K562 (cell line): Measurements from ENCODE around the gene MAN1B1. TPM values are rescaled to one million over a fixed set of nuclear protein-coding genes. Genes with fewer than 3 reads are reported as not detected.

ENCODE experiments used
- ETS2 ChIP-seq: IDR thresholded peaks from 2 replicates; pipeline ENCODE4 v1.6.1; 2016; ENCODE audit warnings: borderline replicate concordance, missing genetic modification characterization, mild to moderate bottlenecking, moderate library complexity, missing compliant biosample characterization; ENCODE audit not compliant: poor library complexity, severe bottlenecking
- EZH2 ChIP-seq: IDR thresholded peaks from 2 replicates; pipeline ENCODE4 v1.6.1; 2012; ENCODE audit warnings: low read depth, mild to moderate bottlenecking, inconsistent platforms, low read length, borderline replicate concordance
- NFE2L1 ChIP-seq: fragments of 450-650 bp; IDR thresholded peaks from 2 replicates; pipeline ENCODE4 v1.6.1; 2016; ENCODE audit warnings: missing genetic modification characterization, low read depth, mild to moderate bottlenecking, missing compliant biosample characterization, moderate library complexity, borderline replicate concordance
- POLR2B ChIP-seq: fragments of 450-650 bp; IDR thresholded peaks from 2 replicates; pipeline ENCODE4 v1.6.1; 2018; ENCODE audit warnings: low read depth; ENCODE audit not compliant: partially characterized antibody
- POLR3A ChIP-seq: IDR thresholded peaks from 2 replicates; pipeline ENCODE4 v1.6.1; 2011; ENCODE audit warnings: borderline replicate concordance, mild to moderate bottlenecking, moderate library complexity; ENCODE audit not compliant: insufficient read length, insufficient read depth; ENCODE audit errors: extremely low read depth
- SNIP1 ChIP-seq: fragments of 450-650 bp; IDR thresholded peaks from 2 replicates; pipeline ENCODE4 v1.7.1; 2017; ENCODE audit warnings: low read depth, mild to moderate bottlenecking
- TAF1 ChIP-seq: IDR thresholded peaks from 2 replicates; pipeline ENCODE4 v1.6.1; 2011; ENCODE audit warnings: mild to moderate bottlenecking, low read length, moderate library complexity; ENCODE audit not compliant: insufficient read depth, control insufficient read depth, severe bottlenecking; ENCODE audit errors: extremely low read depth
- ZBTB40 ChIP-seq, 2 experiments: fragments of 450-650 bp in 1 of 2; sonication (generic) in 1 of 2; formaldehyde crosslinking in 1 of 2; IDR thresholded peaks; 2 replicates each; pipeline versions ENCODE4 v1.7.1 to v1.9.0; 2016 to 2022; ENCODE audit warnings: inconsistent platforms in 1 of 2, mild to moderate bottlenecking in 1 of 2, missing genetic modification reagents in 1 of 2
- ZNF277 ChIP-seq: fragments of 250-450 bp; sonication (Bioruptor Pico); IDR thresholded peaks from 2 replicates; pipeline ENCODE4 v1.8.0; 2022; ENCODE audit warnings: inconsistent platforms, mild to moderate bottlenecking, moderate library complexity, borderline replicate concordance
- ZNF280B ChIP-seq: fragments of 250-450 bp; sonication (Bioruptor Pico); IDR thresholded peaks from 2 replicates; pipeline ENCODE4 v1.5.1; 2021; ENCODE audit warnings: mild to moderate bottlenecking
- polyA plus RNA-seq, 8 experiments: library from polyadenylated mRNA; depleted of rRNA in 4 of 8; stranded (reverse) in 5 of 8; unstranded in 3 of 8; fragments of >200 nt; fragmentation: Nextera tagmentation in 2 of 8; fragmentation: Illumina TruSeq in 1 of 8; extraction: Ambion mirVana in 2 of 8; extraction: Trizol in 1 of 8; gene quantifications; 2 replicates each; pipeline versions ENCODE4 v1.2.1 to v1.2.3, GENCODE V29; 2011 to 2014; ENCODE audit warnings: inconsistent platforms in 1 of 8, missing spikeins in 1 of 8
- total RNA-seq, 7 experiments: library from RNA; depleted of rRNA in 6 of 7; stranded (reverse); fragments of >200 nt in 6 of 7; fragmentation: Illumina TruSeq in 2 of 7; extraction: Trizol in 2 of 7; gene quantifications; 2 replicates each; pipeline versions ENCODE4 v1.2.1 to v1.2.3, GENCODE V29; 2011 to 2021; ENCODE audit warnings: low replicate concordance in 1 of 7
- TF ChIP-seq, protein P1 (sequence below): fragments of 250-450 bp; sonication (Bioruptor Pico); IDR thresholded peaks from 2 replicates; pipeline ENCODE4 v1.5.0; 2020; ENCODE audit warnings: mild to moderate bottlenecking

Gene MAN1B1
- total and polyA plus RNA-seq, 9 of the 15 experiments (the other 6 are each of a cell fraction or from before 2014, with no cell fraction given) = 0.55 to 36.6 (median 27.3) TPM

- TF ChIP-seq ZBTB40 (IDR thresholded peaks at IDR 0.05) = peak; percentile 14; the same call in 1 of the 2 replicates
- TF ChIP-seq ZBTB40 (CRISPR knock-in tag; IDR thresholded peaks at IDR 0.05) = no peak
- peak; percentile 86 for TF ChIP-seq POLR2B
- TF ChIP-seq ZNF280B (CRISPR knock-in tag) = 0 out of 2 replicates have a peak, but pooled peaks have one; percentile 43
- TF ChIP-seq ZNF277 (CRISPR knock-in tag) = no peak
- TF ChIP-seq NFE2L1 (tag) = no peak
- TF ChIP-seq, protein P1, sequence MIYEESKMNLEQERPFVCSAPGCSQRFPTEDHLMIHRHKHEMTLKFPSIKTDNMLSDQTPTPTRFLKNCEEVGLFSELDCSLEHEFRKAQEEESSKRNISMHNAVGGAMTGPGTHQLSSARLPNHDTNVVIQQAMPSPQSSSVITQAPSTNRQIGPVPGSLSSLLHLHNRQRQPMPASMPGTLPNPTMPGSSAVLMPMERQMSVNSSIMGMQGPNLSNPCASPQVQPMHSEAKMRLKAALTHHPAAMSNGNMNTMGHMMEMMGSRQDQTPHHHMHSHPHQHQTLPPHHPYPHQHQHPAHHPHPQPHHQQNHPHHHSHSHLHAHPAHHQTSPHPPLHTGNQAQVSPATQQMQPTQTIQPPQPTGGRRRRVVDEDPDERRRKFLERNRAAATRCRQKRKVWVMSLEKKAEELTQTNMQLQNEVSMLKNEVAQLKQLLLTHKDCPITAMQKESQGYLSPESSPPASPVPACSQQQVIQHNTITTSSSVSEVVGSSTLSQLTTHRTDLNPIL (CRISPR knock-in tag) = no peak
- TF ChIP-seq EZH2 = no peak
- no peak for TF ChIP-seq SNIP1
- peak; percentile 91 for TF ChIP-seq TAF1
- TF ChIP-seq POLR3A = no peak
- no peak for TF ChIP-seq ETS2
Observed at GRCh38 chr9:137129456-137130175, 42.8 kb downstream of the MAN1B1 start (continued).
